K562 (cell line): ENCODE results near the gene ENDOV. TPM values are rescaled to one million over a fixed set of nuclear protein-coding genes. Genes with fewer than 3 reads are reported as not detected.

Experiments used
- CAMTA2 ChIP-seq: fragments of 250-450 bp; sonication (Bioruptor Pico); conservative IDR thresholded peaks from 2 replicates; pipeline ENCODE4 v1.5.1; 2022
- FOXK1 ChIP-seq: sonication (generic); formaldehyde crosslinking; IDR thresholded peaks from 2 replicates; pipeline ENCODE4 v1.8.0; 2022; ENCODE audit warnings: missing genetic modification reagents, mild to moderate bottlenecking, borderline replicate concordance
- GABPA ChIP-seq: fragments of 200-800 bp; sonication (Bioruptor generic); conservative IDR thresholded peaks from 2 replicates; pipeline ENCODE4 v1.6.1; 2016; ENCODE audit warnings: low read depth, missing genetic modification characterization, missing compliant biosample characterization
- HNRNPLL ChIP-seq: fragments of 200-400 bp; formaldehyde crosslinking; IDR thresholded peaks from 2 replicates; pipeline ENCODE4 v1.6.1; 2017; ENCODE audit warnings: low read length, low read depth, mild to moderate bottlenecking; ENCODE audit not compliant: poor library complexity, severe bottlenecking
- L3MBTL2 ChIP-seq: fragments of 450-650 bp; IDR thresholded peaks from 2 replicates; pipeline ENCODE4 v1.6.1; 2016; ENCODE audit warnings: mild to moderate bottlenecking, moderate library complexity
- NR2C2 ChIP-seq, 2 experiments: fragments of 200-800 bp in 1 of 2; sonication (Bioruptor generic) in 1 of 2; sonication (generic) in 1 of 2; formaldehyde crosslinking in 1 of 2; IDR thresholded peaks; 2 replicates each; pipeline versions ENCODE4 v1.6.1 to v1.8.0; 2016 to 2022; ENCODE audit warnings: mild to moderate bottlenecking in 1 of 2, missing compliant biosample characterization in 1 of 2, missing genetic modification characterization in 1 of 2, missing genetic modification reagents in 1 of 2
- SIN3A ChIP-seq, 2 experiments: fragments of 150-350 bp in 1 of 2; IDR thresholded peaks; 2 replicates each; pipeline ENCODE4 v1.6.1; 2011 to 2016; ENCODE audit warnings: borderline replicate concordance in 2 of 2, low read depth in 2 of 2, low read length in 2 of 2, mild to moderate bottlenecking in 2 of 2, moderate library complexity in 2 of 2; ENCODE audit not compliant: control insufficient read depth in 1 of 2
- polyA plus RNA-seq, 8 experiments: library from polyadenylated mRNA; depleted of rRNA in 4 of 8; stranded (reverse) in 5 of 8; unstranded in 3 of 8; fragments of >200 nt; fragmentation: Nextera tagmentation in 2 of 8; fragmentation: Illumina TruSeq in 1 of 8; extraction: Ambion mirVana in 2 of 8; extraction: Trizol in 1 of 8; gene quantifications; 2 replicates each; pipeline versions ENCODE4 v1.2.1 to v1.2.3, GENCODE V29; 2011 to 2014; ENCODE audit warnings: inconsistent platforms in 1 of 8, missing spikeins in 1 of 8
- total RNA-seq, 7 experiments: library from RNA; depleted of rRNA in 6 of 7; stranded (reverse); fragments of >200 nt in 6 of 7; fragmentation: Illumina TruSeq in 2 of 7; extraction: Trizol in 2 of 7; gene quantifications; 2 replicates each; pipeline versions ENCODE4 v1.2.1 to v1.2.3, GENCODE V29; 2011 to 2021; ENCODE audit warnings: low replicate concordance in 1 of 7
- TF ChIP-seq, protein P1 (sequence below): fragments of 200-600 bp; sonication (generic); IDR thresholded peaks from one replicate; pipeline ENCODE4 v1.6.1; 2012; ENCODE audit warnings: mild to moderate bottlenecking, low read depth, low read length, inconsistent platforms
- TF ChIP-seq, protein P2 (sequence below): sonication (generic); formaldehyde crosslinking; IDR thresholded peaks from 2 replicates; pipeline ENCODE4 v1.8.0; 2022; ENCODE audit warnings: mild to moderate bottlenecking, missing genetic modification reagents, borderline replicate concordance
- TF ChIP-seq, protein P3 (sequence below): fragments of 250-450 bp; sonication (Bioruptor Pico); IDR thresholded peaks from 2 replicates; pipeline ENCODE4 v1.8.0; 2022; ENCODE audit warnings: inconsistent platforms, mild to moderate bottlenecking, moderate library complexity, borderline replicate concordance

The ENDOV gene
- total and polyA plus RNA-seq, 9 of the 15 experiments (the other 6 are each of a cell fraction or from before 2014, with no cell fraction given), result 1.2 to 8.2 (median 3.7) TPM

DNA sequence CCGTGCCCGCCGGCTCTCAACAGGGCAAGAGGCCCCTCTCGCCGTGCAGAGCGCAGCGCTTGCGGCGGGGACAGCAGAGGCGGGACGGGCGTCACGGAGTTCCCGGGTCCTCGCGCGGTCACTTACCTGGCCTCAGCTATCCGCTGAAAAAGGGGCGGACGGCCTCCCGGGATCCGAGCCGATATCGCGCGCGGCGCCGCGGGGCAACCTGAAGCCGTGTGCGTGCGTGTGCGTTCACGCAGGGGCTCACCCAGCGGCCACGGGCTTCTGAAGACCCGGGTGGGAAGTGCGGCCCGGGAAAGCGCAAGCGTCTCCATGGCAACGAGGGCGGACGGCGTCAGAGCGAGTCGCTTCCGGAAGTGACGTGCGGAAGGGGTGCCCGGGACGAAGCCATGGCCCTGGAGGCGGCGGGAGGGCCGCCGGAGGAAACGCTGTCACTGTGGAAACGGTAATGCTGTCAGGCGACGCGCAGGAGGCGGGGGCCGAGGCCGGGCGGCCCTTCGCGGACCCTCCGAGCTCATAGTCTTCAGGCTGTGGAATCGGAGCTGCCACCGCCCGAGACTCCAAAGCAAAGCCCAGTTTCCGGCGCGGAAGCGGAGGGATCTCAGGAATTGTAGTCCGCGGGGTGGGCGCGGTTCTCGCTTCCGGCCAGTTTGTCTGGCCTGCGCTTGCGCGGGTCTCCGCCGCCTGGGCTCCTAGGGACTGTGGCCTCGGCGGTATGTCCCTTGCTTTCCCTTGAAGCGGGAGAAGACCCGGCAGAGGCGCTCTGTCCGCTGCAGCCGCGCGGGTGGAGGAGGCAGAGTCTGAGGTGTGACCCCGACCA, at the start of gene ENDOV (continued):
- TF ChIP-seq, protein P1, sequence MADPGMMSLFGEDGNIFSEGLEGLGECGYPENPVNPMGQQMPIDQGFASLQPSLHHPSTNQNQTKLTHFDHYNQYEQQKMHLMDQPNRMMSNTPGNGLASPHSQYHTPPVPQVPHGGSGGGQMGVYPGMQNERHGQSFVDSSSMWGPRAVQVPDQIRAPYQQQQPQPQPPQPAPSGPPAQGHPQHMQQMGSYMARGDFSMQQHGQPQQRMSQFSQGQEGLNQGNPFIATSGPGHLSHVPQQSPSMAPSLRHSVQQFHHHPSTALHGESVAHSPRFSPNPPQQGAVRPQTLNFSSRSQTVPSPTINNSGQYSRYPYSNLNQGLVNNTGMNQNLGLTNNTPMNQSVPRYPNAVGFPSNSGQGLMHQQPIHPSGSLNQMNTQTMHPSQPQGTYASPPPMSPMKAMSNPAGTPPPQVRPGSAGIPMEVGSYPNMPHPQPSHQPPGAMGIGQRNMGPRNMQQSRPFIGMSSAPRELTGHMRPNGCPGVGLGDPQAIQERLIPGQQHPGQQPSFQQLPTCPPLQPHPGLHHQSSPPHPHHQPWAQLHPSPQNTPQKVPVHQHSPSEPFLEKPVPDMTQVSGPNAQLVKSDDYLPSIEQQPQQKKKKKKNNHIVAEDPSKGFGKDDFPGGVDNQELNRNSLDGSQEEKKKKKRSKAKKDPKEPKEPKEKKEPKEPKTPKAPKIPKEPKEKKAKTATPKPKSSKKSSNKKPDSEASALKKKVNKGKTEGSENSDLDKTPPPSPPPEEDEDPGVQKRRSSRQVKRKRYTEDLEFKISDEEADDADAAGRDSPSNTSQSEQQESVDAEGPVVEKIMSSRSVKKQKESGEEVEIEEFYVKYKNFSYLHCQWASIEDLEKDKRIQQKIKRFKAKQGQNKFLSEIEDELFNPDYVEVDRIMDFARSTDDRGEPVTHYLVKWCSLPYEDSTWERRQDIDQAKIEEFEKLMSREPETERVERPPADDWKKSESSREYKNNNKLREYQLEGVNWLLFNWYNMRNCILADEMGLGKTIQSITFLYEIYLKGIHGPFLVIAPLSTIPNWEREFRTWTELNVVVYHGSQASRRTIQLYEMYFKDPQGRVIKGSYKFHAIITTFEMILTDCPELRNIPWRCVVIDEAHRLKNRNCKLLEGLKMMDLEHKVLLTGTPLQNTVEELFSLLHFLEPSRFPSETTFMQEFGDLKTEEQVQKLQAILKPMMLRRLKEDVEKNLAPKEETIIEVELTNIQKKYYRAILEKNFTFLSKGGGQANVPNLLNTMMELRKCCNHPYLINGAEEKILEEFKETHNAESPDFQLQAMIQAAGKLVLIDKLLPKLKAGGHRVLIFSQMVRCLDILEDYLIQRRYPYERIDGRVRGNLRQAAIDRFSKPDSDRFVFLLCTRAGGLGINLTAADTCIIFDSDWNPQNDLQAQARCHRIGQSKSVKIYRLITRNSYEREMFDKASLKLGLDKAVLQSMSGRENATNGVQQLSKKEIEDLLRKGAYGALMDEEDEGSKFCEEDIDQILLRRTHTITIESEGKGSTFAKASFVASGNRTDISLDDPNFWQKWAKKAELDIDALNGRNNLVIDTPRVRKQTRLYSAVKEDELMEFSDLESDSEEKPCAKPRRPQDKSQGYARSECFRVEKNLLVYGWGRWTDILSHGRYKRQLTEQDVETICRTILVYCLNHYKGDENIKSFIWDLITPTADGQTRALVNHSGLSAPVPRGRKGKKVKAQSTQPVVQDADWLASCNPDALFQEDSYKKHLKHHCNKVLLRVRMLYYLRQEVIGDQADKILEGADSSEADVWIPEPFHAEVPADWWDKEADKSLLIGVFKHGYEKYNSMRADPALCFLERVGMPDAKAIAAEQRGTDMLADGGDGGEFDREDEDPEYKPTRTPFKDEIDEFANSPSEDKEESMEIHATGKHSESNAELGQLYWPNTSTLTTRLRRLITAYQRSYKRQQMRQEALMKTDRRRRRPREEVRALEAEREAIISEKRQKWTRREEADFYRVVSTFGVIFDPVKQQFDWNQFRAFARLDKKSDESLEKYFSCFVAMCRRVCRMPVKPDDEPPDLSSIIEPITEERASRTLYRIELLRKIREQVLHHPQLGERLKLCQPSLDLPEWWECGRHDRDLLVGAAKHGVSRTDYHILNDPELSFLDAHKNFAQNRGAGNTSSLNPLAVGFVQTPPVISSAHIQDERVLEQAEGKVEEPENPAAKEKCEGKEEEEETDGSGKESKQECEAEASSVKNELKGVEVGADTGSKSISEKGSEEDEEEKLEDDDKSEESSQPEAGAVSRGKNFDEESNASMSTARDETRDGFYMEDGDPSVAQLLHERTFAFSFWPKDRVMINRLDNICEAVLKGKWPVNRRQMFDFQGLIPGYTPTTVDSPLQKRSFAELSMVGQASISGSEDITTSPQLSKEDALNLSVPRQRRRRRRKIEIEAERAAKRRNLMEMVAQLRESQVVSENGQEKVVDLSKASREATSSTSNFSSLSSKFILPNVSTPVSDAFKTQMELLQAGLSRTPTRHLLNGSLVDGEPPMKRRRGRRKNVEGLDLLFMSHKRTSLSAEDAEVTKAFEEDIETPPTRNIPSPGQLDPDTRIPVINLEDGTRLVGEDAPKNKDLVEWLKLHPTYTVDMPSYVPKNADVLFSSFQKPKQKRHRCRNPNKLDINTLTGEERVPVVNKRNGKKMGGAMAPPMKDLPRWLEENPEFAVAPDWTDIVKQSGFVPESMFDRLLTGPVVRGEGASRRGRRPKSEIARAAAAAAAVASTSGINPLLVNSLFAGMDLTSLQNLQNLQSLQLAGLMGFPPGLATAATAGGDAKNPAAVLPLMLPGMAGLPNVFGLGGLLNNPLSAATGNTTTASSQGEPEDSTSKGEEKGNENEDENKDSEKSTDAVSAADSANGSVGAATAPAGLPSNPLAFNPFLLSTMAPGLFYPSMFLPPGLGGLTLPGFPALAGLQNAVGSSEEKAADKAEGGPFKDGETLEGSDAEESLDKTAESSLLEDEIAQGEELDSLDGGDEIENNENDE, result no peak
- TF ChIP-seq L3MBTL2 (peak; percentile 62), SIN3A (IDR thresholded peaks at IDR 0.05; ENCODE audit: borderline replicate concordance in 2 of 2, control insufficient read depth in 1 of 2, low read depth in 2 of 2, low read length in 2 of 2) (peak; percentile 72 to 90; a peak in 3 of 4 replicates), HNRNPLL (peak; percentile 71), CAMTA2 (no peak), GABPA (peak; percentile 99), FOXK1 (peak; percentile 33; the same call in 1 of the 2 replicates), NR2C2 (CRISPR knock-in tag; IDR thresholded peaks at IDR 0.05) (no peak), NR2C2 (tag; IDR thresholded peaks at IDR 0.05) (peak; percentile 80)
- TF ChIP-seq, protein P2, sequence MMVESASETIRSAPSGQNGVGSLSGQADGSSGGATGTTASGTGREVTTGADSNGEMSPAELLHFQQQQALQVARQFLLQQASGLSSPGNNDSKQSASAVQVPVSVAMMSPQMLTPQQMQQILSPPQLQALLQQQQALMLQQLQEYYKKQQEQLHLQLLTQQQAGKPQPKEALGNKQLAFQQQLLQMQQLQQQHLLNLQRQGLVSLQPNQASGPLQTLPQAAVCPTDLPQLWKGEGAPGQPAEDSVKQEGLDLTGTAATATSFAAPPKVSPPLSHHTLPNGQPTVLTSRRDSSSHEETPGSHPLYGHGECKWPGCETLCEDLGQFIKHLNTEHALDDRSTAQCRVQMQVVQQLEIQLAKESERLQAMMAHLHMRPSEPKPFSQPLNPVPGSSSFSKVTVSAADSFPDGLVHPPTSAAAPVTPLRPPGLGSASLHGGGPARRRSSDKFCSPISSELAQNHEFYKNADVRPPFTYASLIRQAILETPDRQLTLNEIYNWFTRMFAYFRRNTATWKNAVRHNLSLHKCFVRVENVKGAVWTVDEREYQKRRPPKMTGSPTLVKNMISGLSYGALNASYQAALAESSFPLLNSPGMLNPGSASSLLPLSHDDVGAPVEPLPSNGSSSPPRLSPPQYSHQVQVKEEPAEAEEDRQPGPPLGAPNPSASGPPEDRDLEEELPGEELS (CRISPR knock-in tag), result 0 out of 2 replicates have a peak, but pooled peaks have one; percentile 62
- TF ChIP-seq, protein P3, sequence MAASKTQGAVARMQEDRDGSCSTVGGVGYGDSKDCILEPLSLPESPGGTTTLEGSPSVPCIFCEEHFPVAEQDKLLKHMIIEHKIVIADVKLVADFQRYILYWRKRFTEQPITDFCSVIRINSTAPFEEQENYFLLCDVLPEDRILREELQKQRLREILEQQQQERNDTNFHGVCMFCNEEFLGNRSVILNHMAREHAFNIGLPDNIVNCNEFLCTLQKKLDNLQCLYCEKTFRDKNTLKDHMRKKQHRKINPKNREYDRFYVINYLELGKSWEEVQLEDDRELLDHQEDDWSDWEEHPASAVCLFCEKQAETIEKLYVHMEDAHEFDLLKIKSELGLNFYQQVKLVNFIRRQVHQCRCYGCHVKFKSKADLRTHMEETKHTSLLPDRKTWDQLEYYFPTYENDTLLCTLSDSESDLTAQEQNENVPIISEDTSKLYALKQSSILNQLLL (CRISPR knock-in tag), result no peak
